ENCODE measurements around the gene CPHXL. TPM values are rescaled to one million over a fixed set of nuclear protein-coding genes. Genes with fewer than 3 reads are reported as not detected.
A peak's percentile ranks its signal among the peaks of the same experiment; 100 is the strongest.

The CPHXL gene
- total and polyA plus RNA-seq, 9 of the 15 experiments (the other 6 are each of a cell fraction or from before 2014, with no cell fraction given) = not detected

GRCh38 chr16:75687361-75687760, 38.9 kb downstream of the CPHXL start:
- no peak overlapping the region for H3K9ac ChIP-seq (ENCODE audit: insufficient read depth in 1 of 2, low read depth in 2 of 2, low read length in 2 of 2)
- no peaks in the 10 kb centered on the region for H3K4me1 ChIP-seq (replicated peaks in 1 of 2; ENCODE audit: control insufficient read depth in 2 of 2, insufficient read depth in 2 of 2, low read length in 2 of 2)
- ATAC-seq (no peak), FAIRE-seq (peak; percentile 19), DNase-seq (ENCODE audit: extremely low read depth in 1 of 4, low spot score in 3 of 4) (no peak)
- intact Hi-C loops (cut with micrococcal nuclease) (no loop called here), in situ Hi-C loops (cut with MboI) (no loop called here)
- ChIA-PET CTCF (ENCODE audit: low intra/inter-chr PET ratio) (no interaction called here), POLR2A (no interaction called here)
- TF ChIP-seq MCM7 (IDR thresholded peaks at IDR 0.05) = no peak
- no peaks in the 10 kb centered on the region for H4K20me1 ChIP-seq (replicated peaks; ENCODE audit: control insufficient read depth, insufficient read depth, low read length)
- BruUV-seq (replicated peaks) = no TSS peak
- no peak overlapping the region for H2AFZ ChIP-seq (ENCODE audit: low read depth, low read length)
- H3K9me3 ChIP-seq (replicated peaks; ENCODE audit: control insufficient read depth, insufficient read depth, low read depth, low read length) = no peaks in the 10 kb centered on the region
- no peak overlapping the region for H3K4me2 ChIP-seq (ENCODE audit: insufficient read depth, low read length)
- no peak overlapping the region for H3K4me3 ChIP-seq
- H3K9me1 ChIP-seq (ENCODE audit: control insufficient read depth, insufficient read depth, low read length) = no peaks in the 10 kb centered on the region
- no peaks in the 10 kb centered on the region for H3K36me3 ChIP-seq (ENCODE audit: control insufficient read depth, insufficient read depth, low read length)
- H3K27ac ChIP-seq (ENCODE audit: extremely low read depth, low read depth, low read length) = no peak overlapping the region
- peaks cover 13 to 21% of the 10 kb centered on the region in 2 experiments; a peak in 4 of 5 replicates for H3K27me3 ChIP-seq (ENCODE audit: control insufficient read depth in 2 of 2, insufficient read depth in 2 of 2, low read length in 2 of 2)
- H3K79me2 ChIP-seq (ENCODE audit: control insufficient read depth, insufficient read depth, low read length) = no peaks in the 10 kb centered on the region

GRCh38 chr16:75682308-75682707, 44.0 kb downstream of the CPHXL start:
- Histone ChIP-seq H3K4me2 (ENCODE audit: insufficient read depth, low read length) (no peak overlapping the region), H3K27me3 (ENCODE audit: control insufficient read depth in 2 of 2, insufficient read depth in 2 of 2, low read length in 2 of 2) (peaks cover 18 to 40% of the 10 kb centered on the region in 2 experiments; a peak in 4 of 5 replicates), H3K27ac (ENCODE audit: extremely low read depth, low read depth, low read length) (no peak overlapping the region), H3K9me1 (ENCODE audit: control insufficient read depth, insufficient read depth, low read length) (no peaks in the 10 kb centered on the region), H3K9ac (ENCODE audit: insufficient read depth in 1 of 2, low read depth in 2 of 2, low read length in 2 of 2) (no peak overlapping the region), H3K9me3 (replicated peaks; ENCODE audit: control insufficient read depth, insufficient read depth, low read depth, low read length) (no peaks in the 10 kb centered on the region), H3K79me2 (ENCODE audit: control insufficient read depth, insufficient read depth, low read length) (no peaks in the 10 kb centered on the region), H3K4me3 (no peak overlapping the region), H3K4me1 (replicated peaks in 1 of 2; ENCODE audit: control insufficient read depth in 2 of 2, insufficient read depth in 2 of 2, low read length in 2 of 2) (no peaks in the 10 kb centered on the region), H4K20me1 (replicated peaks; ENCODE audit: control insufficient read depth, insufficient read depth, low read length) (0 out of 2 replicates have a peak, but pooled peaks cover 2% of the 10 kb centered on the region), H3K36me3 (ENCODE audit: control insufficient read depth, insufficient read depth, low read length) (no peaks in the 10 kb centered on the region), H2AFZ (ENCODE audit: low read depth, low read length) (no peak overlapping the region)
- no peak for DNase-seq (ENCODE audit: extremely low read depth in 1 of 4, low spot score in 3 of 4)
- no peak for FAIRE-seq
- ATAC-seq = no peak
- TF ChIP-seq L3MBTL2 (IDR thresholded peaks at IDR 0.05) (no peak), ZNF146 (CRISPR knock-in tag; IDR thresholded peaks at IDR 0.05; ENCODE audit: unreplicated experiment) (no peak), ZNF41 (CRISPR knock-in tag; conservative IDR thresholded peaks at IDR 0.05) (no peak), ZNF121 (CRISPR knock-in tag; conservative IDR thresholded peaks at IDR 0.05) (no peak), ZNF408 (CRISPR knock-in tag; IDR thresholded peaks at IDR 0.05; ENCODE audit: low read depth) (no peak), SNRNP70 (optimal IDR thresholded peaks at IDR 0.05; ENCODE audit: low read depth, low read length) (no peak), SP1 (CRISPR knock-in tag; IDR thresholded peaks at IDR 0.05) (no peak)
- CTCF ChIA-PET (ENCODE audit: low intra/inter-chr PET ratio) = no interaction called here
- no TSS peak for BruUV-seq (replicated peaks)
- POLR2A ChIA-PET = no interaction called here
- WGBS (ENCODE audit: insufficient coverage, low coverage, missing lambda C conversion rate) = 5% methylated on average over 14 of the region's 14 CpGs
- intact Hi-C loops (cut with micrococcal nuclease) = no loop called here
- in situ Hi-C loops (cut with MboI) = no loop called here

Measured in K562 (cell line).